GM12892 (cell line): ENCODE measurements around the gene PIRT.
A peak's percentile ranks its signal among the peaks of the same experiment; 100 is the strongest.

Source experiments
- DNase-seq: peaks from one replicate; pipeline ENCODE4 v3.0.0; 2011; ENCODE audit not compliant: insufficient read length
- FAIRE-seq: peaks from 2 replicates; lab custom pipeline; 2011; peaks lifted over from hg19 to GRCh38; lab: Jason Lieb, UNC
- POLR2A ChIP-seq: IDR thresholded peaks from 2 replicates; pipeline ENCODE4 v1.6.1; 2011; ENCODE audit warnings: low read depth, low read length, control low read depth
- POLR2AphosphoS5 ChIP-seq: IDR thresholded peaks from 2 replicates; pipeline ENCODE4 v1.6.1; 2011; ENCODE audit warnings: low read depth, low read length, control low read depth
- TAF1 ChIP-seq: IDR thresholded peaks from 2 replicates; pipeline ENCODE4 v1.6.1; 2011; ENCODE audit warnings: low read depth, mild to moderate bottlenecking, control low read depth, low read length, borderline replicate concordance

PIRT gene

DNA sequence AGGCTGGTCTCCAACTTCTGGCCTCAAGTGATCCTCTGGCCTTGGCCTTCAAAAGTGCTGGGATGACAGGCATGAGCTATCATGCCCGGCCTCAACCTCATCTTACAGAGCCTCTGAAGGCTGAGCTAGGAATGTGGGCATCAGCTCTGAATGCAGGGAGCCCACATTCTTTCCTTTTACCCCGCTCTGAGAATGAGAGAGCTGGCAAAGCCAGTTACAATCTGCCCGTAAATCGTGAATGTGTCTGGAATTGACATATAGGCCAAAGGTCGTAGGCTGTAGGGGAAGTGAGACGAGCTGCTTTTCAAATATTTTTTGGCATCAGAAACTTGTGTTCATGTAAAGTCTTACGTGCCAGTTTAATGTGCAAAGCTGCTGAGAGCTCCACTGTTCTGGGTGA, 38.5 kb downstream of the PIRT start:
- FAIRE-seq, result no peak
- no peak for DNase-seq

DNA sequence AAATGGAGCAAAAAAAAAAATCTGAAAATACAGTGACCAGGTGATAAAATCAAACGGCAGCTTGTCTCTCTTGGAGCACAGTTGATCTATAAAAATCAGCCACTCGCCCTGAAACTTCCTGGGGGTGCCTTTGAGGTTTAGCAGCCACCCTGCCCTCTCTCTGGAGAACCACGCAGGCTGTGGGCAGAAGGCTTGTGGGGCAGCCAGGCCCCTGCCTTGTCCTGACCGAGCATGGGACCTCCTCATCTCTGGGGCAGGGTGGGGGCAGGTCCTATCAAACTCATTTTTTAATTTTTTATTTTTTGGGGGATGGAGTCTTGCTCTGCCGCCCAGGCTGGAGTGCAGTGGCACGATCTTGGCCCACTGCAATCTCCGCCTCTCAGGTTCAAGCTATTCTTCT, 39.0 kb downstream of the PIRT start:
- TF ChIP-seq POLR2A (no peak), POLR2AphosphoS5 (no peak), TAF1 (no peak)
- DNase-seq, result no peak
- no peak for FAIRE-seq

More for the DNA sequence above, 38.5 kb downstream of the PIRT start:
- TF ChIP-seq POLR2A, result no peak
- no peak for TF ChIP-seq TAF1
- no peak for TF ChIP-seq POLR2AphosphoS5

DNA sequence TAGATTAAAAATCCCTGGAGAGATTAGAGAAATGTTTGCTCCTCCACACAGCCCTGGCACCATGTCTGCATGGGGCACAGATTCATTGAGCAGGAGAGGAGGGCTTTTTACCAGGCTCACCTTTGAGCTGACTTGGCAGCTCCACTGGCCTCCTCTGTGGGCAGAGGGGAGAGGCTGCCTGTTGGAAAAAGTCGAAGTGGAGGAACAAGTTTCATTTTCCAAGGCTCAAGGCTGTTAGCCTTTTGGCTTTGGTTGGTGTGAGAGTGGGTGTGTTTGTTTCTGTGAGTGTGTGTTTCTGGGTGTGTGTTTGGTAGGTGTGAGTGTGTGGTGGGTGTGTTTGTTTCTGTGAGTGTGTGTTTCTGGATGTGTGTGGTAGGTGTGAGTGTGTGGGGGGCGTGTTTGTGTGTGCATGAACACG, 39.5 kb downstream of the PIRT start:
- DNase-seq (no peak), FAIRE-seq (no peak)
- TF ChIP-seq TAF1 (no peak), POLR2AphosphoS5 (no peak), POLR2A (no peak)

DNA sequence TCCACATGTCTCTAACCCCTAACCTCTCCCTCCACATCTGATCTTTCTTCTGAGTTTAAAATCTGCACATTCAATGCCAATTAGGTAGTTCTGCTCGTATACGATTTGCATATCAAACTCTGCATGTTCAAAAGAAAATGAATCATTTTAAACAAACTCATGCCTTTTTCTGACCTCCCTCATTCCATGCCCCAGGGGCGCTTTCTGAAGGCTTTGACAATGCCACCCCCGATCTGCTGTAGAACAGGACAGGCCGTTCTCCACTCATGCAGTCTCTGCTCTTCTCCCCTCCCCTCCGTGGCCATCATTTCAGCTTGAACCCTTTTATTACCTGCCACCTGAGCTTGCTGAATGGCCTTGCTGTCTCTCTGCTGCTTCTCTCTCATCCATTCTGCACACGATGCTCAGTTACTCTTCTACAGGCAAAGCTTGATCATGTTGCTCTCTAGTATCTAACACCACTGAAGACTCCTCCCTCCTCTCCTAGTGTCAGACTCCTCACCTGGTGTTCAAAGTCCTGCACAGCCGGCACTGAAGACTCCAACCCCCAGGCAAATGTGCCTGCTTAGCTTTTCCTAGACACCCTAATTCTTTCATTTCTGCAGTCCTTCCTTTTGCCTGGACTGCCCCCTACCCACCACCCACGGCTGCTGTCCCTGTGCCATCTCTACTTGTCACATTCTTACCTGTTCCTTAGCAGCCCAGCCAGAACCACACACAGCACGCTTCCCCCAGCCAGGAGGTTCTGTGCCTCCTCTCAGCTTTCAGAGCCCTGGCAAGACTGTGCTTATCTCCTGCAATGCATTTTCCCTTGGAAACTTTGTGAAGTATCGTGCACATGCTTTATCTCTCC, 40.2 kb downstream of the PIRT start:
- TF ChIP-seq POLR2A, result no peak
- TF ChIP-seq POLR2AphosphoS5, result no peak
- no peak for TF ChIP-seq TAF1
- no peak for DNase-seq
- no peak for FAIRE-seq

DNA sequence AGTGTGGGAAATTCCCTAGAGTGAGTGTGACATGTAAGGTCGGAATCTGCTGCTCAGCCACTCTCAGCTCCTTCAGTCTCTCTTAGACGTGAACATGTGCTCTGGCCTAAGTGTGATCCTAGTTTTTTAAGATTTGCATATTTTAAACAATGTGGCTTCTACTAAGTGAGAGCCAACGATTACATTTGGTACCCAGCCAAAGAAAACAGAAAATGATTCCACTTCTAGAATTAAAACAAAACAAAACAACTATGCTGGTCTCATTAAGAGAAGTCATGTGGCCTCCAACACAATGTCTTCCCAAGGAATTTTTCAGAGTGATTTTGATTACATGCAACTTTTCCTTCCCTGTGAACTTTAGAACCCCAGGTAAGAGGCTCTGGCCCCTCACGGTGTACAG, 44.1 kb downstream of the PIRT start:
- no peak for TF ChIP-seq POLR2A
- no peak for TF ChIP-seq POLR2AphosphoS5
- TF ChIP-seq TAF1, result no peak
- FAIRE-seq (no peak), DNase-seq (no peak)

DNA sequence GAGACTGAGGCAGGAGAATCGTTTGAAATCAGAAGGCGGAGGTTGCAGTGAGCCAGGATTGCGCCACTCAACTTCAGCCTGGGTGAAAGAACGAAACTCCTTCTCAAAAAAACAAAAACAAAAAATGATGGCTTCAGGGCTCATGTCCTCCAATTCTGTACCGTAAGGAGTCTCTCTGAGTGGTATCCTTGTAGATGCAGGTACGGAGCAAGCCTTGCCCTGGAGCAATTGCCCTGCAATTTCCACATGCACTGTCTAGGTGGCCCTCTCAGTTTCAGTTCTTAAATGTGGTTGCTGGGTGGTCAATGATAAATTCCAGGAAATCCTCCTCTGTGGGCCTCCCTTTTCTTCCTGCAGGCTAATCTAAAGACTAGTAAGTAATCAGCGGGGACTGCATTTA, 44.6 kb downstream of the PIRT start:
- no peak for TF ChIP-seq POLR2A
- TF ChIP-seq TAF1, result no peak
- TF ChIP-seq POLR2AphosphoS5, result no peak
- FAIRE-seq (no peak), DNase-seq (no peak)

DNA sequence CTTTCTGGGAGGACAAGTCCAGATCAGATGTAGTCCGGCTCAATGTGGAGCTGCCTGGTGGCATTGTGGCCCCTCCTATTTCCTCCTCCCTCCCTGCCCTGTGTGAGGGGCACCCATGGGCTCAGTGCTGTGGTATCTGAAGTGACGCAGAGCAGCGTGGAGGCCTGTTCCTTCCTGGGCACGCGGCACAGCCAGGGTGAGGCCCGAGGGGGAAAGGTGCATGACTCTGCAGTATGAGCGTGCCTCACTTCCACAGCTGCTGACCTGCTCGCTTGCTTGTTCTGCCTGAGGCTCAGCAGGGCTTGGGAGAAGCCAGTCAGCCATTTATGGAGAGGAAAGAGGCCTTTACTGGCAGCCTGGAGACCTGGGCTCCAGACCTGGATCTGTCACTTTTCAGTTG, 45.7 kb downstream of the PIRT start:
- FAIRE-seq, result no peak
- DNase-seq, result no peak
- no peak for TF ChIP-seq POLR2AphosphoS5

DNA sequence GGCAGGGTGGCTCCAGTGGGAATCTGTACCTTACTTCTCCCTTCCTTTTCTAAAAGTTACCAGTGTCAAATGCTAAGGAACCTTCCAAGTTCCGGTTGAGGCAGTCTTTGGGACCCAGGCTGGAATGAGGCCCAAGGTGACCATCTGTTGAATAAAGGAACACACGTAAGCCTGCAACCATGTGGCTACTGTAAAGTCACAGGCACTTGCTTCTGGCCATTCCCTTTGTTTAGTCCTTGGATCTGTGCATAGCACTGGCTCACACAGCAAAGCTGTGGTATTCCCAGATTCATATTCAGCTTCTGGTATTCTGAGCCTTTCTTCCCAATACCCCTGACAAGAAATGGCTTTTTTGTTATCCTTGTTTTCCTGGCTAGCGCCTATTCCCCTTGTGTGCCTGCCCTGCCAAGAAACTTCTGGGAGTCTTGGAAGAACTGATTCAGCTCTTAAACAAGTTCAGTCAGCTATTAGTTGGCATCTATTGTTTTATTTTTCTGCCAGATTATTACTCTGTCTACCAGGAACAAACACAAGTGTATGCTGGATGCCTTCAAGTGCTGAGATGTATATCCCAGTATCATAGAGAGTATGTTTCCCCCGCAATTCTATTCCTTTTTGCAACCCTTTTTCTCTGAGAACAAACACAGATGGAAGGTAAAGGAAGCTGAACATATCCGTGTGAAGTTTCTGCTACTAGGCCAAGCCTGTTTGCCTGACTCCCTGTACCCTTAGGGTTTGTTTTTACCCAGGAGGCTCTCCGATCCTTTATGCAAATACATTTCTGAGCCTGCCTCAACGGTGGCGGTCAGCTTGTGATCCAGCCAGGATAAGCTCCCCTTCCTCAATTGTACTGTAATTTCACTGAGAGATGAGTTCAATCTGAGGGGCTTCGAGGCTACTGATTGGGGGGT, 47.1 kb downstream of the PIRT start:
- no peak for FAIRE-seq

DNA sequence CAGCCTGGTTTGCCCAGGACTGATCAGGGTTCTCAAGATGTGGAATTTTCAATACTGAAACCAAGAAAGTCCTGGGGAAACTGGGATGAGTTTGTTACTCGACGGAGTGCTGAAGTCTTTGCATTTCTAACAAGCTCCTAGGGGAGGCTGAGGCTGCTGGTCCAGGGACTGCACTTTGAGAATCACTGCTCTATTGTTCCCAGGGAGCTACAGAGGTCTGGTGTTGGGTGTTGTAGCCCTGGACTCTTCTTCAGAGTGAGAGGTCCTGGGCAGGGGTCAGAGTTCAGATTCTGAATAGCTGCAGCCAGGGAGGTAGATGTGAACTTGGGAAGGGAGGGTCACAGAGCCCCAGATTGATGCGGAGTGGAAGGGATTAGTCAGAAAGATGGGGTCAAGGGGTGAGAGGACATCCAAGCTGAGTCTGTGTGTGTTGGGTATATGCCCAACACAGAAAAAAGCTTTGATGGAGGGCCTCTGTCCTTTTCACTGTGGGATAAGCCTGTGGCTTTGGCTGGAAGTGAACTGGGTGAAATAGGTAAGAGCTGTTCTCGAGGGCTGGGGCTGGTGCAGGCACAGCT, 48.1 kb downstream of the PIRT start:
- FAIRE-seq (no peak), DNase-seq (no peak)
- TF ChIP-seq POLR2AphosphoS5 (no peak), TAF1 (no peak), POLR2A (no peak)

More for the DNA sequence above, 47.1 kb downstream of the PIRT start:
- no peak for DNase-seq
- no peak for TF ChIP-seq TAF1
- peak; percentile 53 for TF ChIP-seq POLR2A
- TF ChIP-seq POLR2AphosphoS5, result peak; percentile 40; the same call in 1 of the 2 replicates

DNA sequence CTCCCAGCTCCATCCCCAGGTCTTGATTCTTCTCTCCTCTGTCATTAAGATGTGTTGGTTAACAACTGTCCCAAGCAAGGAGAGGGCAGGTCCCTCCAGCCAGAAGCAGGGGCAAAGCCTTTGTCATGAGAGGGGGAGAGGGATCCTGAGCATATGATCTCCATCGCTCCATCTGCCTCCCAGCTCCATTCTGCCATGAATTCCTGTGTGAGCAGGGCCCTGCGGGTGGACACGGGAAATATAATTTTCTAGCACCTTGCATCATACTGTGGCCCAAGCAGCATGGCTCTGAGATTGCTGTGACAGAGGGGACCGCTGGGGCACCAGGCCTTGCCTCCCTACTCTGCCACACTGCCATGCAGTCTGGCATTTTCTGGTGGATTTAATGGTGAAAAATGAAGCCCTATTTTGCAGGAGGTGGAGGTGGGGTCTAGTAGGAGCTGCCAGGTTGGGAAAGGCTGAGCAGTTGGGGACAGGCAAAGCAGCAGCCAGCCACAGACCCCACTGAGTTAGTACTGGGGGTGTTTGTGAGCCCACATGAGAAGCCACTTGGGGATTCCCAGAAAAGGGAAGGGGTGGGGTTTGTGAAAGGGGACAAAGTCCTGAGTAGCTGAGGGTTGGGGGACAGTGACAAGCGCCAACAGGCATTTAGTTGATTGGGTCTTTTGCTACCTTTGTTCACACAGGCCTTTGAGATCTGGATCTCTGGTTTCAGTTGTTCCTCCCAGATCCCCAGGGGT, 50.4 kb downstream of the PIRT start:
- DNase-seq (no peak), FAIRE-seq (no peak)
- no peak for TF ChIP-seq TAF1
- TF ChIP-seq POLR2A, result no peak
- no peak for TF ChIP-seq POLR2AphosphoS5

DNA sequence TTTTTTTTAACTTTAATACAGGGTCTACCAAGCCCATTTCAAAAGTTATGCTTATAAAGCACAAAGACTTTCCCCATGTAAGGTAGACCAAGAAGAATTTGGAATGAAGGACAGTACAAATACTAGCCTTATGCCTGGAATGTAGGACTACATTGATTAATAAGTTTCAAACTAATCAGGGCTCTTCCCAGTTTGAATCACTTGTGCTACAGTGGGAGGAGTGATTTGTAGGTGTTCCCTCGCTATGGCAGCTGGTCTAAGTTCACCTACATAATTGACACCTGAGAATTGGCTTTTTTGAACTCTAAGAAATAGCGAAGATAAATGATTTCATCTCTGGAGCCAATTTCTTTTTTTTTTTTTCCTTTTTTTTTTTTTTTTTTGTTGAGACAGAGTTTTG, 52.6 kb downstream of the PIRT start:
- FAIRE-seq, result no peak
- TF ChIP-seq TAF1 (no peak), POLR2A (no peak), POLR2AphosphoS5 (no peak)
- no peak for DNase-seq
